Ovary (tissue), 9 donors: ENCODE measurements around the gene NCR1. TPM values are rescaled to one million over a fixed set of nuclear protein-coding genes. Genes with fewer than 3 reads are reported as not detected.

ENCODE experiments used
- DNase-seq, 5 donors: peaks; one replicate each; pipeline ENCODE4 v3.0.0-alpha.2; 2019 to 2020
- H3K27ac ChIP-seq, 2 donors: fragments of 200-600 bp; one replicate each; pipeline versions ENCODE4 v1.5.1 to v1.8.0; 2019 to 2022
- H3K27me3 ChIP-seq: fragments of 200-600 bp; one replicate; pipeline ENCODE4 v1.8.0; 2022
- H3K36me3 ChIP-seq: fragments of 200-600 bp; sonication (generic); one replicate; pipeline ENCODE4 v1.5.1; 2019
- H3K4me1 ChIP-seq: one replicate; pipeline ENCODE4 v1.8.1; 2013; ENCODE audit warnings: mild to moderate bottlenecking, moderate library complexity; ENCODE audit not compliant: insufficient read depth
- H3K4me3 ChIP-seq: fragments of 200-600 bp; sonication (generic); one replicate; pipeline ENCODE4 v1.5.1; 2017
- H3K9me3 ChIP-seq, 2 donors: fragments of 200-600 bp in 1 of 2; sonication (generic) in 1 of 2; one replicate each; pipeline versions ENCODE4 v1.5.1 to v1.8.1; 2013 to 2019; ENCODE audit warnings: mild to moderate bottlenecking in 1 of 2, moderate library complexity in 1 of 2
- CTCF ChIP-seq, 3 donors: fragments of 450-650 bp in 2 of 3; fragments of 200-600 bp in 1 of 3; IDR thresholded peaks; one replicate each; pipeline versions ENCODE4 v1.5.1 to v1.8.0; 2016 to 2022; ENCODE audit warnings: antibody characterized with exemption in 3 of 3, mild to moderate bottlenecking in 1 of 3
- EP300 ChIP-seq: sonication (generic); formaldehyde crosslinking; IDR thresholded peaks from one replicate; pipeline ENCODE4 v1.6.1; 2017; ENCODE audit warnings: antibody characterized with exemption
- POLR2A ChIP-seq: fragments of 450-650 bp; IDR thresholded peaks from one replicate; pipeline ENCODE4 v1.6.1; 2017; ENCODE audit warnings: antibody characterized with exemption, mild to moderate bottlenecking, moderate library complexity
- WGBS, 3 donors: extraction: QIAGEN DNeasy Blood & Tissue Kit in 1 of 3; methylation state at CpG; one replicate each; pipeline versions ENCODE4 v1.1.5 to v1.1.7; 2013 to 2017; 5-methylcytosine and 5-hydroxymethylcytosine counted together
- intact Hi-C, 4 donors: fragments of 100-400 bp; cut with DNase I; formaldehyde crosslinking; loops; one replicate each; pipeline versions ENCODE4 v1.11.0 to v1.15.1; 2022 to 2023
- polyA plus RNA-seq, 2 donors: library from polyadenylated mRNA; stranded (reverse); fragments of 200-250 nt in 1 of 2; fragments of 350-450 nt in 1 of 2; fragmentation: Illumina TruSeq in 1 of 2; extraction: RNeasy Lipid Tissue Mini Kit (QIAGEN cat#74804) in 1 of 2; gene quantifications; one replicate each; pipeline ENCODE4 v1.2.3, GENCODE V29; 2013 to 2014
- total RNA-seq, 7 donors: library from RNA; depleted of rRNA in 2 of 7; stranded (reverse); fragments of >200 nt in 2 of 7; fragmentation: NEBNext Ultra II Directional in 3 of 7; extraction: Animal tissue kit (Norgen Biotek cat#: 25700) in 3 of 7; gene quantifications; one replicate each; pipeline versions ENCODE4 v1.1.0 to v1.2.4, GENCODE V29; 2016 to 2023
- donor health status: DM: no; HTN: no; CAD: no; lungs with moderate emphysema.
- donor health status: DM: no; HTN: no; CAD: no.
- donor health status: Bipolar disorder and iron deficiency.
- donor health status: DM: yes; HTN: yes; CAD: no.
- donor health status: DM: no; HTN: no; CAD: no.
- donor health status: DM: yes; HTN: yes; CAD: no.

The NCR1 gene
- total and polyA plus RNA-seq, 9 donors = 0.33 to 0.66 TPM; not detected in 7

GRCh38 chr19:54875506-54875905 lies 30.4 kb upstream of the NCR1 start:
- Histone ChIP-seq H3K9me3 (no peaks in the 10 kb centered on the region), H3K27ac (no peak overlapping the region), H3K4me1 (no peaks in the 10 kb centered on the region), H3K4me3 (no peak overlapping the region), H3K27me3 (no peaks in the 10 kb centered on the region), H3K36me3 (no peaks in the 10 kb centered on the region)
- intact Hi-C loops = no loop called here
- TF ChIP-seq POLR2A (no peak), CTCF (IDR thresholded peaks at IDR 0.05) (no peak), EP300 (no peak)
- DNase-seq = no peak
- WGBS, 3 donors = 35 to 45% (median 41%) methylated on average over 2 of the region's 2 CpGs

- Histone ChIP-seq H3K4me1 (no peaks in the 10 kb centered on the region), H3K9me3 (peaks cover 0 to 3% of the 10 kb centered on the region in 2 donors), H3K4me3 (no peak overlapping the region), H3K27ac (no peak overlapping the region), H3K36me3 (no peaks in the 10 kb centered on the region), H3K27me3 (no peaks in the 10 kb centered on the region)
- TF ChIP-seq EP300 (no peak), CTCF (IDR thresholded peaks at IDR 0.05) (no peak), POLR2A (no peak)
- 58 to 73% (median 68%) methylated on average over 3 of the region's 3 CpGs for WGBS, 3 donors
- intact Hi-C loops = no loop called here
- no peak for DNase-seq
Measured at GRCh38 chr19:54877471-54877870, 28.5 kb upstream of the NCR1 start.

GRCh38 chr19:54881884-54882283 lies 24.1 kb upstream of the NCR1 start:
- WGBS, 3 donors = 66 to 71% (median 69%) methylated on average over 5 to 6 of the region's 6 CpGs
- H3K4me1 ChIP-seq = no peaks in the 10 kb centered on the region
- H3K27me3 ChIP-seq = no peaks in the 10 kb centered on the region
- no peak overlapping the region for H3K4me3 ChIP-seq
- intact Hi-C loops = loop anchor here in 1 of 4 donors (10.0 kb wide), 1 partner anchor 1187 kb away; no protein-coding TSS in a partner anchor
- no peak overlapping the region for H3K27ac ChIP-seq
- no peak for DNase-seq
- no peaks in the 10 kb centered on the region for H3K36me3 ChIP-seq
- TF ChIP-seq EP300 (no peak), POLR2A (no peak), CTCF (IDR thresholded peaks at IDR 0.05) (no peak)
- H3K9me3 ChIP-seq = peaks cover 0 to 3% of the 10 kb centered on the region in 2 donors

- no peak for DNase-seq
Measured at GRCh38 chr19:54882758-54883157, 23.2 kb upstream of the NCR1 start.

More at GRCh38 chr19:54882758-54883157, 23.2 kb upstream of the NCR1 start:
- Histone ChIP-seq H3K36me3 (no peaks in the 10 kb centered on the region), H3K9me3 (peaks cover 0 to 3% of the 10 kb centered on the region in 2 donors), H3K4me1 (no peaks in the 10 kb centered on the region), H3K27me3 (no peaks in the 10 kb centered on the region), H3K4me3 (no peak overlapping the region), H3K27ac (no peak overlapping the region)
- WGBS, 3 donors = 65 to 70% (median 70%) methylated on average over 7 of the region's 7 CpGs
- TF ChIP-seq EP300 (no peak), CTCF (IDR thresholded peaks at IDR 0.05) (no peak), POLR2A (no peak)
- intact Hi-C loops = loop anchor here in 1 of 4 donors (10.0 kb wide), 1 partner anchor 1188 kb away; no protein-coding TSS in a partner anchor
